ENCODE results near the gene KCNH8. TPM values are rescaled to one million over a fixed set of nuclear protein-coding genes. Genes with fewer than 3 reads are reported as not detected.

Gene KCNH8
- total RNA-seq, 2 donors from 2014 or later, result 0.46 to 3.4 TPM

DNA sequence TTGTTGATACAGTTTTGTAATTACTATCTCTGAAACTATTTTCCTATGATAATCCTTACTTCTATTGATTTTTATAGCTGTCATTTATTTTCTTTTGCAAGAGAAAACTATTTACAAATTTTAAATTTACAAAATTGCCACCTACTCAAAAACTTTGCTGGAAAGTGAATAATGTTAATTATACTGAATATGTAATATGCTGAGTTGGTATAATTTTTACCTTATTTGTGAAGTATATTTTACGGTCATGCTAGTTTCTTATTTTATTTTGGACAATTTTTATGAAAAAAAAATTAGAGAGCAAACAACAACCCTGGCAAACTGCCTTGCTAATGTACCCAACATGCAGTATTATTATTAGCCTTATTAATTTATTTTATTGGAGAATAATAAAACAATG, 2.9 kb downstream of the KCNH8 start:
- TF ChIP-seq CTCF (IDR thresholded peaks at IDR 0.05) (no peak), POLR2AphosphoS5 (IDR thresholded peaks at IDR 0.05) (no peak), POLR2A (IDR thresholded peaks at IDR 0.05) (no peak)
- H3K27ac ChIP-seq, result no peak overlapping the region
- intact Hi-C loops (cut with DNase I), result no loop called here
- H3K4me3 ChIP-seq, result no peak overlapping the region
- no peak for DNase-seq (ENCODE audit: low spot score)
- no peaks in the 10 kb centered on the region for H3K9me3 ChIP-seq
- H3K4me1 ChIP-seq (replicated peaks), result no peaks in the 10 kb centered on the region
- H3K27me3 ChIP-seq (replicated peaks; ENCODE audit: insufficient read depth), result no peaks in the 10 kb centered on the region
- 94% methylated on average over 1 of the region's 1 CpG for WGBS
- H3K36me3 ChIP-seq, result no peaks in the 10 kb centered on the region

DNA sequence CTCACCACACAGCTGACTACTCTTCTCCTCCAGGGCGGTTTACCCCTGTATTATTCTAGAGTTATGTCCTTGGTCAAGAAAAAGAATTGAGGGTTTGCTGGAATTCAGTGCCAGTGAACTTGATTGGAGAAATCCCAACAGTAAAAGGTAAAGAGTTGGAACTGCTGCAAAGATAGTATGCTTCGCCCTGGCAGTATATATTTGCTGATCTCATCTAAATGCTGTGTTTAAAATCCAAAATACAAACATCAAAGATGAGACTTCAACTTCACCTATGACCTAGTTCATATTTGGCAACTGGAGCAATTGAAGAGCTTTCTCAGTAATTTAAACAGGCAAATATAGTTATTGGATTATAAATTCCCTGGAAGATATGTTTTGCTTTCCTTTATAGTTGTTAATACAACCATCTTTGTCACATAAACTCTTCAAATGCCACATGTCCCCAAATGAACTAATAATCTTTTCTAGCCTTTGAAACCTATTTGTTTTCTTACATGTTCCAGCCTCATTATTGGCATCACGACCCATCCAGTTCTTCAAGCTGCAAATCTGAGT, 6.5 kb downstream of the KCNH8 start:
- Histone ChIP-seq H3K27ac (no peak overlapping the region), H3K27me3 (replicated peaks; ENCODE audit: insufficient read depth) (no peaks in the 10 kb centered on the region), H3K4me1 (replicated peaks) (no peaks in the 10 kb centered on the region), H3K4me3 (no peak overlapping the region), H3K9me3 (no peaks in the 10 kb centered on the region), H3K36me3 (no peaks in the 10 kb centered on the region)
- 63% methylated on average over 3 of the region's 3 CpGs for WGBS
- TF ChIP-seq POLR2A (IDR thresholded peaks at IDR 0.05), result no peak
- no peak for TF ChIP-seq POLR2AphosphoS5 (IDR thresholded peaks at IDR 0.05)
- TF ChIP-seq CTCF (IDR thresholded peaks at IDR 0.05), result no peak
- intact Hi-C loops (cut with DNase I), result no loop called here
- DNase-seq (ENCODE audit: low spot score), result no peak

DNA sequence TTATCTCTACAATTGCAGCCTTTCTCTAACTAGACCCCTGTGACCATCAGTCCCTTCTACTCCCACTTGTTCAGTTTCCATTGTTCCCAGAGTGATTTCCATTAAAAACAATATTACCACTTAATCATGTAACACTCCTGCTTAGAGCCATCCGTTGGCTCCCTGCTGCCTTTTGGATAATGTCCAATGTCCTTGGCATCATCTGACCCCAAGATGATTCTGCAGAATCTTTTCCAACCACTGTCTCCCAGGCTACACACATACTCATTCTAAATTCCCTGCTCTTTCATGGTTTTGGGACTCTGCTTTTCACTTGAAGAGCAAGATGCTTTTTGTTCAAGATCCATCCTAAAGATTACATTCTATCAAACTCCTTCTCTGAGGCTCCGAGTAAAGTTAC, 7.1 kb downstream of the KCNH8 start:
- no peak for DNase-seq (ENCODE audit: low spot score)
- Histone ChIP-seq H3K4me3 (no peak overlapping the region), H3K27ac (no peak overlapping the region), H3K4me1 (replicated peaks) (no peaks in the 10 kb centered on the region), H3K27me3 (replicated peaks; ENCODE audit: insufficient read depth) (no peaks in the 10 kb centered on the region), H3K9me3 (no peaks in the 10 kb centered on the region), H3K36me3 (no peaks in the 10 kb centered on the region)
- no peak for TF ChIP-seq CTCF (IDR thresholded peaks at IDR 0.05)
- no peak for TF ChIP-seq POLR2A (IDR thresholded peaks at IDR 0.05)
- TF ChIP-seq POLR2AphosphoS5 (IDR thresholded peaks at IDR 0.05), result no peak
- WGBS, result 70% methylated on average over 2 of the region's 2 CpGs
- intact Hi-C loops (cut with DNase I), result no loop called here

DNA sequence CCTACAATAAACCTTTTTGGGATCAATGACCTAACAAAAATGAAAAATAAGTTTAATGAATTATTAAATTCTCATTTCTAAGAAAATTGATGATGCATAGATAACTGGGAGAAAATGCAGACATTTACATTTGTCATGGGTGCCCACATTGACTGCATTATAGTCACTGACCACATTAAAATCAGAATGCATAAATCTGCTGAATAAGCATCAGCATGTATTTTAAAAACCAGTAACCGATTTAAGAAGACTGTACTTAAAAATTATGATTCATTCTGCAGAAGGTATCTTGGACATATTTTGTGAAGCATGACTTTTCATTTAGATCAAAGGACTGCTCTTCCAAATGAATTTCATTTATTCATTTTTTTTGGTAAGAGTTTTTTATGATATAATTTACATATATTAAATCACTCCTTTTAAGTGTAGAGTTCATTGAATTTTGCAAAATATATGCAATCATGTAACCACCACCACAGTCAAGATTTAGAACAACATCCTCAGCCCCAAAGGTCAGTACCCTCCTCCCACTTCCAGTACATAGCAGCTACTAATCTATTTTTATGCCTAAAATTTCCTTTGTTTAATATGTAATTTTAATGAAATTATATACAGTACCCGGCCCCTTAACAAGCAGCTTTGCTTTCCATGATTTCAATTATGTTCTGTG, 11.8 kb downstream of the KCNH8 start:
- H3K9me3 ChIP-seq, result no peaks in the 10 kb centered on the region
- H3K4me1 ChIP-seq (replicated peaks), result no peaks in the 10 kb centered on the region
- H3K36me3 ChIP-seq, result no peaks in the 10 kb centered on the region
- H3K27ac ChIP-seq, result no peak overlapping the region
- no peaks in the 10 kb centered on the region for H3K27me3 ChIP-seq (replicated peaks; ENCODE audit: insufficient read depth)
- TF ChIP-seq POLR2A (IDR thresholded peaks at IDR 0.05) (no peak), POLR2AphosphoS5 (IDR thresholded peaks at IDR 0.05) (no peak), CTCF (IDR thresholded peaks at IDR 0.05) (no peak)
- 88% methylated on average over 2 of the region's 2 CpGs for WGBS
- no peak for DNase-seq (ENCODE audit: low spot score)
- no peak overlapping the region for H3K4me3 ChIP-seq
- intact Hi-C loops (cut with DNase I), result no loop called here

GRCh38 chr3:19165654-19166053, 17.3 kb downstream of the KCNH8 start:
- Histone ChIP-seq H3K27me3 (replicated peaks; ENCODE audit: insufficient read depth) (no peaks in the 10 kb centered on the region), H3K9me3 (no peaks in the 10 kb centered on the region), H3K27ac (no peak overlapping the region), H3K36me3 (no peaks in the 10 kb centered on the region), H3K4me1 (replicated peaks) (no peaks in the 10 kb centered on the region), H3K4me3 (no peak overlapping the region)
- intact Hi-C loops (cut with DNase I), result no loop called here
- WGBS, result 84% methylated on average over 2 of the region's 2 CpGs
- DNase-seq (ENCODE audit: low spot score), result no peak
- TF ChIP-seq CTCF (IDR thresholded peaks at IDR 0.05) (no peak), POLR2A (IDR thresholded peaks at IDR 0.05) (no peak)

All from prostate gland (tissue), 2 donors.